Activated CD4-positive, alpha-beta T cell treated with anti-CD3 and anti-CD28 coated beads for 36 hours (primary cell): ENCODE data around the gene NPAS2. TPM values are rescaled to one million over a fixed set of nuclear protein-coding genes. Genes with fewer than 3 reads are reported as not detected.

ENCODE experiments used
- ATAC-seq: fragments of 200-7000 bp; cut with Tn5 transposase; one replicate; pipeline ENCODE4 v1.10.0; 2021; ENCODE audit warnings: mild to moderate bottlenecking, moderate library complexity
- CTCF ChIA-PET: fragments of 350-600 bp; sonication (Branson Sonifier 250); formaldehyde crosslinking; loops from one replicate; lab custom pipeline; 2021; ENCODE audit warnings: antibody characterized with exemption; lab: Charles Lee
- POLR2A ChIA-PET: fragments of 350-600 bp; sonication (Branson Sonifier 250); formaldehyde crosslinking; loops from one replicate; lab custom pipeline; 2021; ENCODE audit warnings: antibody characterized with exemption, inconsistent platforms; lab: Charles Lee
- DNase-seq: peaks from one replicate; pipeline ENCODE4 v3.0.0-alpha.2; 2020
- H3K27ac Mint-ChIP-seq: one replicate; pipeline ENCODE4 v1.8.0; 2021; ENCODE audit warnings: mixed read lengths
- H3K27me3 Mint-ChIP-seq: one replicate; pipeline ENCODE4 v1.8.0; 2021; ENCODE audit warnings: mixed read lengths
- H3K36me3 Mint-ChIP-seq: one replicate; pipeline ENCODE4 v1.8.0; 2021; ENCODE audit warnings: low read depth, mixed read lengths
- H3K4me1 Mint-ChIP-seq: one replicate; pipeline ENCODE4 v1.8.0; 2021; ENCODE audit warnings: mixed read lengths
- H3K4me3 Mint-ChIP-seq: one replicate; pipeline ENCODE4 v1.8.0; 2021; ENCODE audit warnings: mild to moderate bottlenecking, moderate library complexity, mixed read lengths
- H3K9me3 Mint-ChIP-seq: one replicate; pipeline ENCODE4 v1.8.0; 2021; ENCODE audit warnings: low read depth, mixed read lengths
- intact Hi-C, 2 experiments: fragments of 100-400 bp; cut with DNase I in 1 of 2; cut with micrococcal nuclease in 1 of 2; formaldehyde crosslinking; loops; one replicate each; pipeline versions ENCODE4 v1.14.2 to v1.15.1; 2022 to 2024; cut with DNase I, micrococcal nuclease
- total RNA-seq, 2 experiments: library from RNA; stranded (reverse); gene quantifications; one replicate each; pipeline ENCODE4 v1.2.3, GENCODE V29; 2021

NPAS2 gene
- total RNA-seq, 2 experiments from 2014 or later = 7.7 to 12.0 TPM

DNA sequence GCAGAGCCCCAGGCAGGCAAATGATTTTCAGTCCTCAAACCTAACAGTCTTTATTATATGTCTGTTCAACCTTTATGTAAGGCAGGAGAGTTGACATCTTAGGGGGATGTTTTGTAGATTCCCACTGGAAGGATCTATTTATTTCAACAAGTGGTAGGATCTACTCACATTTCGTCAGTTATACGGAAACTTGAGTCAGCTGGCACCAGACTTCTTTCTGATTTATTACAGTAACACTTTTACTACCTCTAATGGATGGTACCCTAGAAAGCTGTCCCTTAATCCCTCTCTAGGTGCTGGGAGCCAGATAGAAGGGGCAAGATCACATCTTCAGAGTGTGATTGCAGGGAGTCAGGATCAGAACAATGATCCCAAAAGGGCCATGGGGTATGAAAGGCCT lies 180.1 kb downstream of the NPAS2 start:
- no peaks in the 10 kb centered on the region for H3K27me3 Mint-ChIP-seq
- ChIA-PET CTCF (interaction anchor here (0.7 to 2.2 kb wide), 2 partner anchors 9 to 13 kb away, joined by 3 to 7 read pairs; no protein-coding TSS in a partner anchor), POLR2A (interaction anchor here (0.7 kb wide), 1 partner anchor 61 kb away, joined by 3 read pairs; no protein-coding TSS in a partner anchor)
- intact Hi-C loops = loop anchor here in 1 of 2 experiments (5.0 kb wide), 1 partner anchor 393 kb away; no protein-coding TSS in a partner anchor
- ATAC-seq = no peak
- DNase-seq = no peak
- H3K27ac Mint-ChIP-seq = no peak overlapping the region
- H3K4me1 Mint-ChIP-seq = peaks cover 23% of the 10 kb centered on the region
- peaks cover 26% of the 10 kb centered on the region for H3K36me3 Mint-ChIP-seq
- no peak overlapping the region for H3K4me3 Mint-ChIP-seq
- H3K9me3 Mint-ChIP-seq = no peaks in the 10 kb centered on the region

DNA sequence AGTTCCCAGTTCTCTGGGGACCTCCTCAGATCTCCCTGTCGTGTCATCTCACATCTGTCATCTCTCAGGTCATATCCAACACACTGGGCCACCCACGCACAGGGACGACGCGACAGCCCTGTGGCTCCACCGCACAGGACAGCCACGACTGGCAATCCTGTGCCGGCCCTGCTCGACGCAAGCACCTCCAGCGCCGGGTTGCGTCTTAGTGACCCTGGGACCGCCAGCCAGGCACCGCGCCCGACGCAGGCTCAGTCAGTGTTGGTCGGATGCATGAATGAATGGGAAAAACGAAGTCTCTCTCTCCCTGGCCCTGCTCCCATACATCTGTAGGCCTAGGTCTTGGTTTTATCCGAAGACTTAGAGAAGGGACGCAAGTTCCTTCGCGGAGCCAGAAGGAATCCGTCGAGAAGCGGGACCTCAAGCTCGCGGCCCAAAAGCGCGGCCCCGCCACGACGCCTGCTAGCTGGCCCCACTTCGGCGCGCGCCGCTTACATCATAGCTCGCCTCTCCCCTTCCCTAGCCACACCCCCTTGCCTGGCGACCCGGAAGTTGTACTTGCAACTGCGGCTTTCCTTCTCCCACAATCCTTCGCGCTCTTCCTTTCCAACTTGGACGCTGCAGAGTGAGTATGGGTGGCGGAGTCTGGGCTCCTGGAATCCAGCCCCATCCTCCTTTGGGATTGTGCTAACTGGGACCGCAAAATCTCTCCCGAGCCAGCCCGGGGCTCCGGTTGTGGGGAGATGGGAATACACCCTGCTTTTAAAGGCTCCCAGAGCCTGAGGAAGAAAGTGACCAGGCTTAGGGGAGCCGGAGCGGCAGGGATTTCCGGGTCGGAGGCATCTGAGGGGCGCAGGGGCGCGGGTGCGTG lies 182.0 kb downstream of the NPAS2 start, which contains the start of gene RPL31:
Gene RPL31, plus strand, starts transcription at position 599 of the 871 bp plus-strand sequence. CDS start 413 bp downstream, outside the sequence.
- intact Hi-C loops = loop anchor here (1.0 to 5.0 kb wide), 7 partner anchors 149 to 1665 kb away; partner anchors contain the start of genes PDCL3 (in 2 of the 2), TBC1D8 (in 2 of the 2), CNOT11 (in 1 of the 2) and EIF5B (in 1 of the 2)
- POLR2A ChIA-PET = interaction anchor here (0.6 to 1.3 kb wide), 10 partner anchors 11 to 449 kb away, joined by 3 to 10 read pairs (median 6); partner anchors contain the start of genes CNOT11 and PDCL3

DNA sequence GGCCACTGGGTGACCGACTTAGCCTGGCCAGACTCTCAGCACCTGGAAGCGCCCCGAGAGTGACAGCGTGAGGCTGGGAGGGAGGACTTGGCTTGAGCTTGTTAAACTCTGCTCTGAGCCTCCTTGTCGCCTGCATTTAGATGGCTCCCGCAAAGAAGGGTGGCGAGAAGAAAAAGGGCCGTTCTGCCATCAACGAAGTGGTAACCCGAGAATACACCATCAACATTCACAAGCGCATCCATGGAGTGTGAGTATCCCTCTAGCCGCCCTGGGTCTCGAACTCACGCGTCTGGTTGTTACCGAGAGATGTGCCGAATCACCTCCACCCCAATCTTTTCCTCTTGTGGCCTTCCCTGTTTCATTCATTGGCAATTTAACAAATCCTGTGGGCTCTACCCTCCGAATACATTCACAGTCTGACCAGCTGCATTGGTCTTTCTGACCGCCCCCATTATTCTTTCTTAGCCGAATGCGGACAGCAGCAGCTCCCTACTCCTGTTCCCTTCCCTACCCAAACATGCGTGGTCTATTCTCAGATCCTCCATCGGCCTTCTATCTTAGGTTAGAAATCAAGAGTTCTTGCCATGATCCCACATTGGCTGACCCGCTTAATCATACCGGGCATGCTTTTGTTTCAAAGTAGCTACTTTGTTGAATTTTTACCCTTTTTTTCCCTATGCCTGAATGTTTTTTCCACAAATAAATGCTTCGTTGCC lies 182.8 kb downstream of the NPAS2 start:
- peak; percentile 7 for ATAC-seq
- POLR2A ChIA-PET = interaction anchor here (0.9 to 1.3 kb wide), 5 partner anchors 148 to 415 kb away, joined by 3 to 7 read pairs (median 6); partner anchors contain the start of gene CNOT11
- Mint-ChIP-seq H3K27ac (peak overlapping the region; percentile 97), H3K36me3 (peaks cover 51% of the 10 kb centered on the region), H3K4me1 (peaks cover 48% of the 10 kb centered on the region), H3K27me3 (no peaks in the 10 kb centered on the region), H3K4me3 (peak overlapping the region; percentile 99), H3K9me3 (no peaks in the 10 kb centered on the region)
- CTCF ChIA-PET = interaction anchor here (0.7 to 4.9 kb wide), 6 partner anchors 10 to 454 kb away, joined by 3 to 21 read pairs (median 4); no protein-coding TSS in a partner anchor
- no peak for DNase-seq
- intact Hi-C loops = loop anchor here (1.0 to 5.0 kb wide), 7 partner anchors 149 to 1666 kb away; partner anchors contain the start of genes PDCL3 (in 2 of the 2), TBC1D8 (in 2 of the 2), CNOT11 (in 1 of the 2) and EIF5B (in 1 of the 2)

More for the DNA sequence above, 182.0 kb downstream of the NPAS2 start, which contains the start of gene RPL31:
- peak within 1 kb of the TSS; percentile 99 for H3K4me3 Mint-ChIP-seq
- peaks cover 45% of the 10 kb centered on the region for H3K36me3 Mint-ChIP-seq
- no peaks in the 10 kb centered on the region for H3K9me3 Mint-ChIP-seq
- CTCF ChIA-PET = interaction anchor here (0.5 to 4.9 kb wide), 8 partner anchors 10 to 1329 kb away, joined by 3 to 21 read pairs (median 5); no protein-coding TSS in a partner anchor
- peak; percentile 95 for ATAC-seq
- no peaks in the 10 kb centered on the region for H3K27me3 Mint-ChIP-seq
- peak; percentile 98 for DNase-seq
- H3K4me1 Mint-ChIP-seq = peaks cover 41% of the 10 kb centered on the region
- H3K27ac Mint-ChIP-seq = peak within 1 kb of the TSS; percentile 97

DNA sequence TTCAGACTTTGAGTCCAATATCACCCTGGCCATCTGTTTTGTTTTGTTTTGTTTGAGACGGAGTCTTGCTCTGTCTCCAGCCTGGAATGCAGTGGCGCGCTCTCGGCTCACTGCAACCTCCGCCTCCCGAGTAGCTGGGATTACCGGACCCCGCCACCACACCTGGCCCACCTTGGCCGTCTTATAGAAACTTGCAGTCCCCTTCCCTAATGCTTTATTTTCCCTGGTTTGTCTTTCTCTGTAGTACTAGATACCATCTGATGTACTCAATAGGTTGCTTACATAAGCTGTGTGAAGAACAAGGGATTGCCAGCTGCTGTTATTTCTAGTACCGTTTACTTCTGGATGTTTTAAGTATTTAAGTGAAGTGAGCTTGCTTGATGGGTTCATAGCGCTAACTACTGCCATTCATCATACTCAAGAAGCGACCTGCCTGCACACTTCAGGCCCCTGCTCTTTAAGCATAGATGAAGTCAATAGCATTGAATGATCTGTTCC lies 183.4 kb downstream of the NPAS2 start:
- DNase-seq (no peak), ATAC-seq (no peak)
- POLR2A ChIA-PET = interaction anchor here (1.2 kb wide), 1 partner anchor 373 kb away, joined by 3 read pairs; no protein-coding TSS in a partner anchor
- peak overlapping the region; percentile 99 for H3K4me3 Mint-ChIP-seq
- peaks cover 57% of the 10 kb centered on the region for H3K36me3 Mint-ChIP-seq
- intact Hi-C loops = loop anchor here (2.0 to 5.0 kb wide), 3 partner anchors 396 to 1667 kb away; partner anchors contain the start of genes EIF5B (in 1 of the 2), PDCL3 (in 1 of the 2) and TXNDC9 (in 1 of the 2)
- H3K9me3 Mint-ChIP-seq = no peaks in the 10 kb centered on the region
- peaks cover 53% of the 10 kb centered on the region for H3K4me1 Mint-ChIP-seq
- H3K27me3 Mint-ChIP-seq = no peaks in the 10 kb centered on the region
- H3K27ac Mint-ChIP-seq = peak overlapping the region; percentile 97
- CTCF ChIA-PET = interaction anchor here (0.9 to 4.9 kb wide), 5 partner anchors 9 to 454 kb away, joined by 3 to 21 read pairs (median 5); no protein-coding TSS in a partner anchor

DNA sequence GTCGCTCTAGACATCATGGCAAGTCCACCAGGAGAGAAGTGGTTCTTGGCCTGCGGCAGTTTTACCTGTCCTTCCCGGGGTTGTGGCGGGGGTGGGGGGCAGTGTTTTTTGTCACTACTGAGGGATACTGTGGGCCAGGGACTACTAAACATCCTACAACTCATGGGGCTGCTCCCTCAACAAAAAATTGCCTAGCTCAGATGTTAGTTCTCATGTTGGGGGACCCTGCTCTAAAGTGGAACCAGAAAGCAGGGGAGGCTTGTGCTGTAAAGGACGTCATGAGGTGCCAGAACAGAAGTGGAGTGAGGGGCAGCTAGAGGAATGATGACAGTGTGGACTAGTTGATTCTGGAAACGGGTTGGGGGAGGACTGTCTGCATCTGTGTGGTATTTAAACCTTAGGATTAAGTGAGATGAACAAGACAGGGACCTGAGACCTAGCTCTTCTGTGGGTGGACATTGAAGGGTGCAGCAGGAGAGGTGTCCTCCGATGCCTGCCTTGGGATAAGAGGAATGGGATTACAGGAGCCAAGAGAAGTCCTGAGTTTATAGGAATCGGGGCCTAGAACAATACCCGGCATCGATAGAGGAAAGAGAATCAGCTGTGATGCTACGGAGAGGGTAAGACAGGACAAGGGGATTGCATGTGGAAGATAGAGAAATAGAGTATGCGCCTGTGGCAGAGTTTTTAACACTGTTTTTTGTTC lies 184.8 kb downstream of the NPAS2 start:
- H3K9me3 Mint-ChIP-seq = no peaks in the 10 kb centered on the region
- H3K4me1 Mint-ChIP-seq = peaks cover 59% of the 10 kb centered on the region
- POLR2A ChIA-PET = interaction anchor here (0.6 kb wide), 1 partner anchor 161 kb away, joined by 3 read pairs; no protein-coding TSS in a partner anchor
- peaks cover 68% of the 10 kb centered on the region for H3K36me3 Mint-ChIP-seq
- no peaks in the 10 kb centered on the region for H3K27me3 Mint-ChIP-seq
- CTCF ChIA-PET = interaction anchor here (0.8 to 4.9 kb wide), 3 partner anchors 8 to 577 kb away, joined by 4 to 21 read pairs (median 4); no protein-coding TSS in a partner anchor
- peak overlapping the region; percentile 97 for H3K27ac Mint-ChIP-seq
- DNase-seq (no peak), ATAC-seq (no peak)
- intact Hi-C loops = loop anchor here in 1 of 2 experiments (5.0 kb wide), 1 partner anchor 397 kb away; no protein-coding TSS in a partner anchor
- peak overlapping the region; percentile 99 for H3K4me3 Mint-ChIP-seq

DNA sequence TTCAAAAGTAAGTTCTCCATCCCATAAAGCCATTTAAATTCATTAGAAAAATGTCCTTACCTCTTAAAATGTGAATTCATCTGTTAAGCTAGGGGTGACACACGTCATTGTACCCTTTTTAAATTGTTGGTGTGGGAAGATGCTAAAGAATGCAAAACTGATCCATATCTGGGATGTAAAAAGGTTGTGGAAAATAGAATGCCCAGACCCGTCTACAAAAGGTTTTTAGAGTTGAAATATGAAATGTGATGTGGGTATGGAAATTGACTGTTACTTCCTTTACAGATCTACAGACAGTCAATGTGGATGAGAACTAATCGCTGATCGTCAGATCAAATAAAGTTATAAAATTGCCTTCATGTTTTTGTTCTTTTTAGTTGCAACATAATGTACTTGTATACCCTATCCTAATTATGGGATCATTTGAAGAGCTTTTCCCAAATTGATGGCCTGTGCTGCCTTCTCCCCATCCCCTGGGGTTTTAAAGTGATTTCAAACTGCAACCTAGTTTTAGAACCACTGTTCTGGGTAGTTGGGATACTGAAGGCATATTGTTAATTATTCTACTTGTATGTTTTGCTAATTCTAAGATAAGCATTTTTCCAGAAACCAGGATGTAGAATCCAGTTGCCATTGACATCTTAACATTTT lies 186.3 kb downstream of the NPAS2 start:
- peaks cover 71% of the 10 kb centered on the region for H3K36me3 Mint-ChIP-seq
- H3K4me3 Mint-ChIP-seq = peak overlapping the region; percentile 99
- DNase-seq = no peak
- H3K4me1 Mint-ChIP-seq = peaks cover 63% of the 10 kb centered on the region
- no peaks in the 10 kb centered on the region for H3K9me3 Mint-ChIP-seq
- CTCF ChIA-PET = interaction anchor here (0.6 to 4.9 kb wide), 3 partner anchors 8 to 351 kb away, joined by 3 to 21 read pairs (median 3); no protein-coding TSS in a partner anchor
- ATAC-seq = no peak
- POLR2A ChIA-PET = no interaction called here
- H3K27ac Mint-ChIP-seq = peak overlapping the region; percentile 97
- intact Hi-C loops = no loop called here
- no peaks in the 10 kb centered on the region for H3K27me3 Mint-ChIP-seq

DNA sequence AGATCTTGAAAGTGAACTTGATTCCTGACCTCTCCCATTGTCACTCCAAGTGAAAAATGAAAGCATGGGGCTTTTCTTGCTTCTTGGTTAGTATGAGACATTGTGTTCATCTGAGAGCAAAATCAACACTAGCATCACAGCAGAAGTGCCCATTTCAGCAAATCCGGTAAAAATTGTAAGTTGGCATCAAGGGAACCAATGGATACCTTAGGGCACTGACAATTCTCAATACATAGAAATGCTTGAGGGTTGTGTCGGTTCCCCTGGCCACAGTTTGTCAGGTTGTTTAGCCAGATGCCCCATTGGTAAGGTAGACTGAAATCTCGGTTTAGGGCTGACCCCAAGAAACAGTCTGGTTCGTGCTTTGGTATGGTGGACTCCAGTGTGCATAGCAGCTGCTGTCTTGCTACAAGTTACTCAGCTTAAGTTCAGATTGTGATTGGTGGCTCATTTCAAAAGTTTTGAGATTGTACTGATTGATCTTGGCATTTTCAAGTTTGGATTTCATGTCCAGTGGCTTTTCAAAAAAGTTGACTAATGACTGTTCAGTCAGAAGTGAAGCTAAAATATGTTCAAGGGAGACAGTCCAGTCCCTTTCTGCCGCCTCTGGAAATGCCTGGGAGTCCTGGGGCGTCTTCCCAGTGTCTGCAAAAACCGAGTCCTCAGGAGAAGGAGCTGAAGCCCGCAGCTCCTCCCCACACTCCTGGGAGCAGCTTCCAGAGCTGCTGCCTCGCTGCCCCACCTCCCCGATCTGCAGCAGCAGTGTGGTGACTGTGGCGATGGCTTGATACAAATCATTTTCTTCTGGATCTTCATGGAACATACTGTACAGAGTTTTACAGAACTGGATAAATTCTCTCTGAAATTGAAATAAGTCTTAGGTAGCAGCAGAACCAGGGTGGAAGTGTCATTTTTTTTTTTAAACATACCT lies 187.7 kb downstream of the NPAS2 start:
- Mint-ChIP-seq H3K9me3 (no peaks in the 10 kb centered on the region), H3K4me3 (peak overlapping the region; percentile 12), H3K4me1 (peaks cover 70% of the 10 kb centered on the region), H3K27me3 (no peaks in the 10 kb centered on the region), H3K27ac (peak overlapping the region; percentile 73), H3K36me3 (peaks cover 75% of the 10 kb centered on the region)
- ATAC-seq (peak; percentile 30), DNase-seq (no peak)
- CTCF ChIA-PET = interaction anchor here (0.6 to 3.0 kb wide), 7 partner anchors 9 to 674 kb away, joined by 3 to 8 read pairs (median 3); no protein-coding TSS in a partner anchor
- POLR2A ChIA-PET = no interaction called here
- intact Hi-C loops = no loop called here

DNA sequence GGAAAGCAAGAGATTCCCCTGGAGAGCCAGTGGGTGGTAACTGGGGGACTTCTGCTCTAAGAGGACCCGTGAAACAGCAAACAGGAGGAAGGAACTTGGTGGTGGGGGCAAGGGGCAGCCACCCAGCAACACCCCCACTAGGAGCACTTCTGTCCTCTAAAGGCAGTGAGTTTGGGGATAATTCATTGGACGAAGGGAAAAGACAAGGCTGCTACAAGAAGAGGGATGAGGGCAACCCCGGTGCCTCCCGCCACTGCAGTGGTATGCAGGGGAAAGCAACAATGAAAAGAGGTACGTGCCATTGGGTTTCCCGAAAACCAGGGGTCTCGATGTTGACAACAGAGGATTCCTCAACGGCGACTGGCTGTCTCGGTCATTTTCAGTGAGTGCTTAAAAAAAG lies 191.2 kb downstream of the NPAS2 start:
- Mint-ChIP-seq H3K4me1 (peaks cover 45% of the 10 kb centered on the region), H3K4me3 (no peak overlapping the region), H3K36me3 (peaks cover 65% of the 10 kb centered on the region), H3K27ac (peak overlapping the region; percentile 78), H3K9me3 (no peaks in the 10 kb centered on the region), H3K27me3 (no peaks in the 10 kb centered on the region)
- ChIA-PET POLR2A (no interaction called here), CTCF (interaction anchor here (0.7 to 4.7 kb wide), 3 partner anchors 194 to 242 kb away, joined by 3 to 61 read pairs (median 3); no protein-coding TSS in a partner anchor)
- DNase-seq (no peak), ATAC-seq (no peak)
- intact Hi-C loops = loop anchor here (5.0 kb wide), 2 partner anchors 296 to 869 kb away; partner anchors contain the start of genes AFF3 (in 1 of the 2) and RNF149 (in 1 of the 2)
